GM21381 (cell line): ENCODE measurements around the gene KCND3.

ENCODE experiments used
- ATAC-seq: cut with Tn5 transposase; IDR thresholded peaks from one replicate; pipeline ENCODE4 v1.9.1; 2021; ENCODE audit warnings: mild to moderate bottlenecking, moderate library complexity; ENCODE audit not compliant: unreplicated experiment

Gene KCND3

DNA sequence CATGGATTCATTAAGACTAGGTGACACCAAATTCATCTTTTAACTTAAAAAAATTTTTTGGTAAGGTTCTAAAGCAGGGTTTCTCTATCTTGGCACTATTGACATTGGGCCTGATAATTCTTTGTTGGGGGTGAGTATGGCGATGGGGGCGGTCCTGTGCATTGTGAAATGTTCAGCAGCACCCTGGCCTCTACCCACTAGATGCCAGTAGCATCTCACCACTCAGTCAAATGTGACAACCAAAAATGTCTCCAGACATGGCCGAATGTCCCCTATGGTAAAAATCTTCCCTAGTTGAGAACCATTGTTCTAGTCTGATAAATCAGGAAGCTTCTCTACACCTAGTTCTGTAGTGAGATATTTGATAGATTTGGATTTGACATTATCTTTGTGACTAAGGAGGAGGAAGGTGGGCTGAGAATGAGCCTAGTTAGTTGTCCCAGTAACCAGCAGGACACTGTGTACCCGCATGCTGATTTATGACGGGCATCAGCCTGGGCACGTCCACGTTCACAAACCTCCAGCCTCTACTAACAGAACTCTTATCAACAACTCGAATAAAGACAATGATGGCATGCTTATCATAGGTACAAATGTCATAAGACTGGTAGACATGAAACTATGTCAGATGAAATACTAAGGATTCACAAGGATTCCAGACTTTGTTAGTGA is 104.6 kb downstream of the KCND3 start:
- ATAC-seq = no peak

DNA sequence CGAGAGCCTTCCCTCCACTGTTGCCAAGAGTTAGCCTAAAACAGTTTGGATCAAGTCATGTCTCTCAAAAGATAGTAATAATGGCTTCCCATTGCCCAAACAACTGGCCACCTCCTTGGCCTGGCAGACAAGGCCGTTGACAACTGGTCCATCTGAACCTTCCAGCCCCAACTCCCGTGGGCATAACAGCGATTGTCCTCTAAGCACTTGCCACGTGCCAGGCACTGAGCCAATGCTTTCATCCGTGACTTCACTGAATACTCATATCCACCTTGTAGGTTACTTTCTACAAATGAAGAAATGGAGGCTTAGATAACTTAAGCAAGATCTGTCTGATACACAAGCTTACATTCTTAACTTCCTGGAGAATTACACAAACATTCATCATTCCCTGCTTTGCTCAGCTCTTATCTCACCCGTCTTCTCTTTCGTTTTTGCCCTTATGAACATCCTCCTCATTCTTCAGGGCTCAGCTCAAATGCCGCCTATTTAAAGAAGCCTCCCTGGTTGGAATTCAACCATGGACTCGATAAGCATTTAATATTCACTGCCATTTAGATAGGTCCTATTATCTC is 106.4 kb downstream of the KCND3 start:
- ATAC-seq = no peak

- ATAC-seq = no peak
Observed at GRCh38 chr1:111882559-111882958, 106.9 kb downstream of the KCND3 start.

DNA sequence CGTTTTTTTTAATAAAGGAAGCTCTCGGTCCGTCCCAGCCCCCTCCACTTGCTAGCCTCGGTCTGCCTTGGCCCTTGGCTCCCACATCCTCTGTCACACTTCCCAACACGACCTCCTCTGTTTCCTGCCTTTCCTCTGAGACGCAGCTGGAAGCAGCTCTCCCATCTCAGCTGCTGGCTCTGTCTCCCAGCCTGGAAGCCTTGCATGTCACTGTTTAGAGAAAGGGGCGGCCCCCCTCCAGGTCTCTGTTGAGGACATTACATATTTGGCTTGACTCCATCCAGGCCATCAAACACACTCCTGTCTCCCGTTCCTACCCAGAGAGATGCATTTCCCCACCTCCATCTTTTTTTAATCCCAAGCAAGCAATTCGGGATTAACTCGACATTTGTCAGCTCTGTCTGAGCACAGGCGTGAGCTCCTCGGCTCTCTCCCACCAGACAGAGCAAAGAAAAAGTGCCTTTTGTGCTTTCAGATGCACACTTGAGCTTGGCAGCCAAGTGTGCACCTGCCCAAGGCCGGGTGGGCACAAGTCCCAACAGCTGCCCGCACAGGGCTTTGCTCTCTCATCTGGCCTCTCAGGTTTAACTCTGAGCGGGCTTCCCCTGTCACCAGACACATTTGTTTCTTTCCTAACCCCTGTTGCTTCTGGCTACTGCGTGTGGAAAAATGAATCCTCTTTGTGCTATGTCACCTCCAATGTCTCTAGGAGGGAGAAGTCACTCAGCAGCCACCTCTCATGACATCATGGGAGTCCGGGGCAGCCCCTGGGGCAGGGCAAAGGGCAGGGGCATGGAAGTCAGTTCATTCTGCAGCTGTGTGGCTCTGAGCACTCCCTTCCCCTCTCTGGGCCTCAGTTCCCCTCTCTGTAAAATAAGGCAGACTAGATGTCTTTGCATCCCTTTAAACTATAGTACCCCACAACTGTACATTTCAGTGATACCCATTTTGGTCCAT is 108.3 kb downstream of the KCND3 start:
- no peak for ATAC-seq

GRCh38 chr1:111879081-111879480 is 110.4 kb downstream of the KCND3 start:
- ATAC-seq = no peak

- ATAC-seq = peak; percentile 62
Observed at GRCh38 chr1:111878649-111879048, 110.8 kb downstream of the KCND3 start.

DNA sequence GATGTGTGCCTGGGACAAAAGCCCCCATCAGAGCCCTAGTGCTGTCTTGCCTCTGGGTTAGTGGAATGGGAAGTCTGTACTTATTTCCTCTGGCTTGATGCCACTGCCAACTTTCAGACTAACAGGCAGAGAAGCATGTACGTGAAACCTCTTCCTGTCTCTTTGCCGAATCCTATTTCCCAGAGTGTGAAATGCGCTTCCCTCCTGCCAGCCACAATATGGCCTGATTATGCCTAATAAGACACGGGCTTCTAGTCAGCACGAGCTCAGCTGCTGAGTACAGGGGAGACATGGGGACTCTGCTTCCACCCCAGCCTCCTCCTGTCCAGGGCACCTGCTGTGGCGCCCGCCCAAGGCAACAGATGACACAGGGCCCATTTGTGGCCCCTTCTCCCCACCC is 111.4 kb downstream of the KCND3 start:
- ATAC-seq = no peak

DNA sequence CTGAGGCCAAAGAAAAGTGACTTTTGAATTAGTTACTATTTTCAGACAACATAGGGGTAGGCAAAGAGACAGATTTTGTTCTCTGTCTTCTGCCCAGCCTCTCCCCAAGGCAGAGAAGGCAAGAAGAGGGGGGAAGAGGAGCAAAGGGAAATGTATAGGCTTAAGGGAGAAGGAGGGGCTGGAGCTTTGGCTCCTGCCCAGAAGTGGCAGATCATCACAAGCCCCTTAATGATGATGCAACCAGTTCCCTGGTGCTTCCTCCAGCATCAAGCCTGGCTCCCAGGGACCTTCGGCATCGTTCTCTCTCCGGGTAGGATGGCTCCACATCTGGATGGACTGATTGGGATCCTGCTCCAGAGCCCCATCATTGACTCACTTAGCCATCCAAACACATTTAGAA is 112.8 kb downstream of the KCND3 start:
- ATAC-seq = no peak

GRCh38 chr1:111875640-111876039 is 113.8 kb downstream of the KCND3 start:
- ATAC-seq = no peak

GRCh38 chr1:111873460-111874030 is 115.9 kb downstream of the KCND3 start:
- no peak for ATAC-seq

GRCh38 chr1:111870181-111870580 is 119.3 kb downstream of the KCND3 start:
- ATAC-seq = no peak

DNA sequence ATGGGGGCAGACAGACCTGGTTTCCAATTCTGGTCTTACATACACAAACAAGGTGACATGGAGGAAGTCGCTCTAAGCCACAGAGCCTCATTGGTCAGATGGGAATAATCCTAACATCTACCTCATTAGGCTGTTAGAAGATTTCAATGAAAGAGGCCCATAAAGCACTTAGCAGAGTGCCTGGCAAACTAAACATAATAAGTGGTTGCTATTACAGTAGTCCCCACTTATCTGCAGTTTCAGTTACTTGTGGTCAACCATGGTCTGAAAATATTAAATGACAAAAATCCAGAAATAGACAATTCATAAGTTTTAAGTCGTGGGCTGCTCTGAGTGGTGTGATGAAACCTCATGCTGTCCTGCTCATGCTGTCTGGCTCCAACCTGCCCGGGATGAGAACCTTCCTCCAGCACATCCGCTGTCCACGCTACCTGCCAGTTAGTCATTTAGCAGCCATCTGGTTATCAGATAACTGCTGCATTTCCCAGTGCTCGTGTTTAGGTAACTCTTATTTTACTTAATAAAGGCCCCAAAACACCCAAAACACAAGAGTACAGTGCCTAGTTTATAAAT is 121.5 kb downstream of the KCND3 start:
- ATAC-seq = no peak

DNA sequence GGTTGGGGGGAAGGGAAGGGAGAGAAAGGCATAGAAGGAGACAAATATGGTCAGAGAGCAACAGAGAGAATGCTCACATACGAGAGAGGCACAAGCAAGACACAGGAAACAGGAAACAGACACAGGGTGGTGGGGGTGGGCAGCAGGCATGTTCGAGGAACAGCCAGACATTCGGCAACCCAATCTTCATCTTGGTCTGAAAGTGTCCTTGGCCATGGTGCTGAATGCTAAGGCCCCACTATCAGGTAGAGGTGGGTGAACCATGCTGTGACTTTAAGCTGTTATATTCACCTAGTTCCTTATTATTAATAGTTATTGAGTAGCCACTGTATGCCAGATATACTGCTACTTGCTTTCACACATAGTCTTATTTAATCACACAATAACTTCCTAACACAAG is 124.6 kb downstream of the KCND3 start:
- ATAC-seq = no peak

DNA sequence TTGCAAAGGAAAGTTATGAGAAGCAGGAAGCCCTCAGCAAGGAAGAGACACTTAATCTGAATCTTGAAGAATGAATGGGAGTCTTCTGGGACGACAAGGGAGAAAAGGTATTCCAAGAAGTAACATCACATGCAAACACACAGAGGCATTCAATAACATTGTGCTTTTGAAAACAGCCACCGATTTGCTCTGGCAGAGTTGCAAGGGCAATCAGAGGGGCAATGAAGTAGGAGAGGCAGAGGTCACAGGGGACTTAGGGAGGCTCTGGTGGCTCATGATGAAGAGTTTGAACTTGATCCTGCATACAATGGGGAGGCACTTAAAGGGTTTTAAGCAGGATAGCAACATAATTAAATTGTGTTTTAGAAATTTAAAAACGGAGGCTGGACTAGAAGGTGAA is 126.1 kb downstream of the KCND3 start:
- ATAC-seq = no peak

DNA sequence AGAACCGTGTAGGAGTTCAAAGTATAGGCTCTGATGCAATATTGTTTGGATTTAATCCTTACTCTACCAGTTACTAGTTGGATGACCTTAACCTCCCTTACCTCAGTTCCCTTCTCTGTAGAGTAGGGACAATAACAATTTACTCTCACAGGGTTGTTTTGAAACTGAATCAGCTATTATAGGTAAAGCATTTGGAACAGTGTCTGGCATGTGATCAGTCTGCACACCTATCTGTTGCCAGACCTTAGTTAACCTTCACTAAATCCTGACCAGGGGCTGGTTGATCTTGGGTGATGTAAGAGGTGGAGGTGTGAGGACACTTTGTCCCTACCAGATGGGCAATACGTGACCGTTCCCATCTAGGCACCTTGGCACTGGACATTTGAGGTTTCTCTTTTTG is 126.9 kb downstream of the KCND3 start:
- no peak for ATAC-seq

- ATAC-seq = no peak
Observed at GRCh38 chr1:111861523-111861922, 127.9 kb downstream of the KCND3 start.

DNA sequence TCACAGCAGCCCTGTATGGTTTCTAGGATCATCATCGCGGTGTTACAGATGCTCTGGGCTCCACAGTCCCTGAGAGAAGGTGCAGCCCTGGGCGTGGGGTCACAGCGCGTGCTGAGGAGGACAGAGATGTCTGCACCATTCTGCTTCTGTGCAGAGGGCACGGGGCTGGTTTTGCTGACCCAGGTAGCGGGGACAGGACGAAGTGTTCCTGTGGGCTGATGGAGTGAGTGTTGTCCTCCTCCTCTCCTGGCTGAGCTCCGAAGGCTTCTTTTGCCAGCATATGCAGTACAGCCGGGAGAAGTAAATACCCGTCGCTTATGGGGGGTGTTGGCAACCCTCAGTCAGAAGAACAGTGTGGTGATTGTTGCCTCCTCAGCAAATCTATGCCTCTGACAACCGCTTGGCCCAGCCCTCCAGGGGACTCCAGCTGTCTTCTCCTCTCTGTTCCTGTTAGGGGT is 132.2 kb downstream of the KCND3 start:
- no peak for ATAC-seq

- ATAC-seq = no peak
Observed at GRCh38 chr1:111856411-111857185, 132.9 kb downstream of the KCND3 start.

DNA sequence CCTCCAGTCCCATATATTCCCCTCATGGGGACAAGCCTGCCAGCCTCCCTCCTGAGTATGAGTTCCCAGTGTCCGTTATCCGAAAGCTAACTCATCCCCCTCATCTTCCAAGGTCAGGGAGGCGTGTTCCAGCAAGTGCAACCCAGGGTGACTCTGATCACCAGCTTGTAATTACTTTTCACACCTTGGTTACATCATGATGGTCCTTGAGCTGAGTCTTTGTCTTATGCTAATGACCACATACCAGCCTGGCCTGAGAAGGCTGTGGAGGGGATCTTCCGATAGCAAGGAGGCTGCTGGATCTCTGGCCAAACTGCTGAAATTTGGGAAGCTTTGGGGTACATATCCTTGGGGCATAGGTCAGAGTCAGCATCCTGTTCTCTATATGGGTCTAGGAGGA is 134.2 kb downstream of the KCND3 start:
- ATAC-seq = no peak

- ATAC-seq = no peak
Observed at GRCh38 chr1:111852261-111852721, 137.2 kb downstream of the KCND3 start.
